SU-DHL-6 (cell line): ENCODE results near the gene LRIT3.

Experiments
- H2AFZ ChIP-seq: fragments of 200-600 bp; sonication (generic); 2 replicates; pipeline ENCODE4 v1.6.1; 2014; ENCODE audit warnings: low read depth, mild to moderate bottlenecking, moderate library complexity, mixed read lengths, antibody characterized with exemption, low read length; ENCODE audit not compliant: severe bottlenecking
- H3F3A ChIP-seq: fragments of 200-600 bp; shearing (Covaris generic); 2 replicates; pipeline ENCODE4 v1.6.0; 2016; ENCODE audit warnings: antibody characterized with exemption, mild to moderate bottlenecking; ENCODE audit not compliant: insufficient read depth
- H3K27ac ChIP-seq: fragments of 200-600 bp; sonication (generic); 2 replicates; pipeline ENCODE4 v1.5.1; 2016; ENCODE audit warnings: low read depth, mild to moderate bottlenecking, low read length, moderate library complexity, mixed read lengths
- H3K27me3 ChIP-seq: fragments of 200-600 bp; sonication (generic), shearing (Covaris generic); 2 replicates; pipeline ENCODE4 v1.6.0; 2014; ENCODE audit warnings: mild to moderate bottlenecking, low read length
- H3K36me3 ChIP-seq: fragments of 200-600 bp; sonication (generic); 2 replicates; pipeline ENCODE4 v1.6.1; 2014; ENCODE audit warnings: mild to moderate bottlenecking, low read length, mixed read lengths
- H3K4me2 ChIP-seq: fragments of 300-600, 200-600 bp; shearing (Covaris generic), sonication (generic); 2 replicates; pipeline ENCODE4 v1.6.0; 2014; ENCODE audit warnings: low read length, low read depth, mild to moderate bottlenecking; ENCODE audit not compliant: poor library complexity, severe bottlenecking
- H3K4me3 ChIP-seq: fragments of 200-600 bp; sonication (generic); 2 replicates; pipeline ENCODE4 v1.5.1; 2014; ENCODE audit warnings: antibody characterized with exemption, low read length, mild to moderate bottlenecking, mixed read lengths; ENCODE audit not compliant: insufficient read depth, poor library complexity, severe bottlenecking
- H3K79me2 ChIP-seq: fragments of 200-600 bp; sonication (generic); 2 replicates; pipeline ENCODE4 v1.6.1; 2014; ENCODE audit warnings: mild to moderate bottlenecking, low read length, moderate library complexity; ENCODE audit not compliant: insufficient read depth
- H3K9ac ChIP-seq: fragments of 200-600 bp; sonication (generic); 2 replicates; pipeline ENCODE4 v1.7.0; 2014; ENCODE audit warnings: mild to moderate bottlenecking, low read length
- H3K9me2 ChIP-seq: fragments of 200-600 bp; sonication (generic); replicated peaks from 2 replicates; pipeline ENCODE4 v1.6.1; 2014; ENCODE audit warnings: low read length; ENCODE audit not compliant: insufficient read depth
- H3K9me3 ChIP-seq: fragments of 200-600 bp; sonication (generic); 2 replicates; pipeline ENCODE4 v1.6.1; 2014; ENCODE audit warnings: low read length, mixed read lengths; ENCODE audit not compliant: insufficient read depth
- H4K20me1 ChIP-seq: fragments of 200-600 bp; sonication (generic); 2 replicates; pipeline ENCODE4 v1.6.1; 2014; ENCODE audit warnings: low read depth, mild to moderate bottlenecking, antibody characterized with exemption, low read length, moderate library complexity, mixed read lengths
- CTCF ChIP-seq: fragments of 200-600 bp; sonication (generic); IDR thresholded peaks from one replicate; pipeline ENCODE4 v1.5.1; 2017; ENCODE audit warnings: antibody characterized with exemption, mild to moderate bottlenecking, low read length, moderate library complexity; ENCODE audit not compliant: insufficient read depth, poor library complexity, severe bottlenecking
- EZH2phosphoT487 ChIP-seq: fragments of 200-600 bp; sonication (generic), shearing (Covaris generic); conservative IDR thresholded peaks from 2 replicates; pipeline ENCODE4 v1.6.1; 2018; ENCODE audit warnings: mild to moderate bottlenecking, antibody characterized with exemption, low read length, moderate library complexity, mixed read lengths

The LRIT3 gene

GRCh38 chr4:109861271-109861670, 13.4 kb downstream of the LRIT3 start:
- no peaks in the 10 kb centered on the region for H3K27me3 ChIP-seq
- H3F3A ChIP-seq: no peaks in the 10 kb centered on the region
- no peak overlapping the region for H3K4me3 ChIP-seq
- H3K9me2 ChIP-seq: no peaks in the 10 kb centered on the region
- TF ChIP-seq CTCF: no peak
- TF ChIP-seq EZH2phosphoT487: no peak
- no peaks in the 10 kb centered on the region for H3K79me2 ChIP-seq
- H3K36me3 ChIP-seq: no peaks in the 10 kb centered on the region
- H4K20me1 ChIP-seq: no peaks in the 10 kb centered on the region
- no peak overlapping the region for H3K4me2 ChIP-seq
- no peak overlapping the region for H2AFZ ChIP-seq
- H3K9me3 ChIP-seq: no peaks in the 10 kb centered on the region
- no peak overlapping the region for H3K27ac ChIP-seq
- H3K9ac ChIP-seq: no peak overlapping the region

- H3F3A ChIP-seq: no peaks in the 10 kb centered on the region
- no peaks in the 10 kb centered on the region for H3K27me3 ChIP-seq
- no peak overlapping the region for H3K27ac ChIP-seq
- TF ChIP-seq CTCF: no peak
- H3K79me2 ChIP-seq: no peaks in the 10 kb centered on the region
- H4K20me1 ChIP-seq: no peaks in the 10 kb centered on the region
- no peak overlapping the region for H3K9ac ChIP-seq
- no peak overlapping the region for H2AFZ ChIP-seq
- H3K4me3 ChIP-seq: no peak overlapping the region
- H3K9me3 ChIP-seq: no peaks in the 10 kb centered on the region
- H3K9me2 ChIP-seq: no peaks in the 10 kb centered on the region
- H3K36me3 ChIP-seq: no peaks in the 10 kb centered on the region
- H3K4me2 ChIP-seq: no peak overlapping the region
Measured at GRCh38 chr4:109861916-109862511, 14.1 kb downstream of the LRIT3 start.

GRCh38 chr4:109864134-109864533, 16.2 kb downstream of the LRIT3 start:
- no peak overlapping the region for H3K4me2 ChIP-seq
- no peak overlapping the region for H2AFZ ChIP-seq
- H3K79me2 ChIP-seq: no peaks in the 10 kb centered on the region
- H4K20me1 ChIP-seq: no peaks in the 10 kb centered on the region
- H3K4me3 ChIP-seq: no peak overlapping the region
- H3K36me3 ChIP-seq: no peaks in the 10 kb centered on the region
- TF ChIP-seq CTCF: no peak
- TF ChIP-seq EZH2phosphoT487: no peak
- no peak overlapping the region for H3K9ac ChIP-seq
- H3K9me3 ChIP-seq: no peaks in the 10 kb centered on the region
- H3K27ac ChIP-seq: no peak overlapping the region
- no peaks in the 10 kb centered on the region for H3K9me2 ChIP-seq
- H3K27me3 ChIP-seq: no peaks in the 10 kb centered on the region
- H3F3A ChIP-seq: no peaks in the 10 kb centered on the region
